GM12878 (cell line): ENCODE results near the gene ZG16B. TPM values are rescaled to one million over a fixed set of nuclear protein-coding genes. Genes with fewer than 3 reads are reported as not detected.

ENCODE experiments used
- ATAC-seq: fragments of 200-7000 bp; cut with Tn5 transposase; 3 replicates; pipeline ENCODE4 v1.9.1; 2020; ENCODE audit warnings: mild to moderate bottlenecking, moderate library complexity
- BruUV-seq: library from RNA; stranded (reverse); fragments of 400-500 nt; replicated peaks from 2 replicates; lab custom pipeline; 2021; lab: Mats Ljungman, UMichigan
- CTCF ChIA-PET: fragments of 300-600 bp; sonication (Branson Sonifier 250); formaldehyde crosslinking; extraction: SDS; loops from one replicate; lab custom pipeline; 2021; ENCODE audit warnings: inconsistent platforms; lab: Yijun Ruan, JAX
- POLR2A ChIA-PET: fragments of 350-600 bp; formaldehyde crosslinking; extraction: SDS; loops from one replicate; lab custom pipeline; 2021; ENCODE audit warnings: inconsistent platforms; lab: Charles Lee
- RAD21 ChIA-PET: fragments of 300-600 bp; sonication (Branson Sonifier 250); formaldehyde crosslinking; loops from one replicate; lab custom pipeline; 2023; ENCODE audit warnings: antibody characterized with exemption; ENCODE audit not compliant: unreplicated experiment; lab: Charles Lee
- SMC1A ChIA-PET: fragments of 300-600 bp; sonication (Branson Sonifier 250); formaldehyde crosslinking; loops from one replicate; lab custom pipeline; 2023; ENCODE audit not compliant: unreplicated experiment, uncharacterized antibody; lab: Charles Lee
- DNase-seq: peaks from one replicate; pipeline ENCODE4 v3.0.0-alpha.2; 2011; ENCODE audit warnings: low read depth, low spot score
- FAIRE-seq: peaks from 3 replicates; lab custom pipeline; 2011; peaks lifted over from hg19 to GRCh38; lab: Jason Lieb, UNC
- H2AFZ ChIP-seq: 2 replicates; pipeline ENCODE4 v1.6.0; 2011; ENCODE audit warnings: low read depth, low read length, control low read depth; ENCODE audit not compliant: control insufficient read depth
- H3K27ac ChIP-seq: 2 replicates; pipeline ENCODE4 v1.5.1; 2011; ENCODE audit warnings: control low read depth; ENCODE audit not compliant: control insufficient read depth, insufficient read depth
- H3K27me3 ChIP-seq, 2 experiments: replicated peaks in 1 of 2; 2 replicates each; pipeline versions ENCODE4 v1.6.0 to v1.6.1; 2011; ENCODE audit warnings: low read length in 1 of 2; ENCODE audit not compliant: control insufficient read depth in 2 of 2, insufficient read depth in 2 of 2
- H3K36me3 ChIP-seq, 2 experiments: 2 replicates each; pipeline ENCODE4 v1.5.1; 2011; ENCODE audit warnings: low read length in 1 of 2; ENCODE audit not compliant: control insufficient read depth in 2 of 2, insufficient read depth in 2 of 2
- H3K4me1 ChIP-seq: 2 replicates; pipeline ENCODE4 v1.6.1; 2011; ENCODE audit warnings: mild to moderate bottlenecking, low read length, moderate library complexity, mixed read lengths; ENCODE audit not compliant: control insufficient read depth, insufficient read depth
- H3K4me2 ChIP-seq: 2 replicates; pipeline ENCODE4 v1.6.0; 2011; ENCODE audit warnings: control low read depth; ENCODE audit not compliant: control insufficient read depth, insufficient read depth
- H3K4me3 ChIP-seq: fragments of 200-600 bp; sonication (generic); 2 replicates; pipeline ENCODE4 v1.5.1; 2016
- H3K79me2 ChIP-seq: 2 replicates; pipeline ENCODE4 v1.6.0; 2011; ENCODE audit warnings: low read length; ENCODE audit not compliant: control insufficient read depth, insufficient read depth
- H3K9ac ChIP-seq: 2 replicates; pipeline ENCODE4 v1.8.0; 2011; ENCODE audit warnings: low read length, control low read depth, mixed read lengths; ENCODE audit not compliant: control insufficient read depth, insufficient read depth
- H3K9me3 ChIP-seq: replicated peaks from 3 replicates; pipeline ENCODE4 v1.5.1; 2011; ENCODE audit warnings: mild to moderate bottlenecking, low read length; ENCODE audit not compliant: control insufficient read depth, insufficient read depth
- H4K20me1 ChIP-seq: 2 replicates; pipeline ENCODE4 v1.6.0; 2011; ENCODE audit not compliant: control insufficient read depth, insufficient read depth
- ASH2L ChIP-seq: fragments of 300-600, 200-600 bp; sonication (generic); IDR thresholded peaks from 2 replicates; pipeline ENCODE4 v1.6.1; 2017; ENCODE audit warnings: low read depth, mild to moderate bottlenecking, borderline replicate concordance
- ATF2 ChIP-seq: IDR thresholded peaks from 2 replicates; pipeline ENCODE4 v1.6.1; 2012; ENCODE audit warnings: low read length, inconsistent platforms
- ATF3 ChIP-seq: IDR thresholded peaks from 2 replicates; pipeline ENCODE4 v1.6.1; 2011; ENCODE audit warnings: low read depth, mild to moderate bottlenecking, low read length, moderate library complexity, borderline replicate concordance; ENCODE audit errors: extremely low read depth
- BCL11A ChIP-seq: IDR thresholded peaks from 2 replicates; pipeline ENCODE4 v1.6.1; 2011; ENCODE audit warnings: low read depth, low read length
- CREM ChIP-seq: IDR thresholded peaks from 2 replicates; pipeline ENCODE4 v1.6.1; 2014; ENCODE audit warnings: antibody characterized with exemption, low read depth
- E2F4 ChIP-seq: IDR thresholded peaks from 2 replicates; pipeline ENCODE4 v1.6.1; 2012; ENCODE audit warnings: low read depth, low read length, improper control_type of control experiment
- IRF3 ChIP-seq: fragments of 450-650 bp; IDR thresholded peaks from 2 replicates; pipeline ENCODE4 v1.6.1; 2014; ENCODE audit warnings: mild to moderate bottlenecking
- KDM1A ChIP-seq: fragments of 200-600 bp; sonication (generic); IDR thresholded peaks from 2 replicates; pipeline ENCODE4 v1.6.1; 2016; ENCODE audit warnings: borderline replicate concordance
- MYC ChIP-seq: IDR thresholded peaks from 2 replicates; pipeline ENCODE4 v1.6.1; 2011; ENCODE audit warnings: mild to moderate bottlenecking, low read length, moderate library complexity, inconsistent platforms; ENCODE audit not compliant: insufficient read depth, insufficient replicate concordance, insufficient read length, severe bottlenecking
- POLR2AphosphoS5 ChIP-seq: IDR thresholded peaks from 2 replicates; pipeline ENCODE4 v1.6.1; 2011; ENCODE audit warnings: mild to moderate bottlenecking, low read length, inconsistent platforms
- RBBP5 ChIP-seq: fragments of 200-600 bp; sonication (generic); conservative IDR thresholded peaks from 2 replicates; pipeline ENCODE4 v1.6.1; 2016
- RELA ChIP-seq: fragments of 450-650 bp; IDR thresholded peaks from 2 replicates; pipeline ENCODE4 v1.8.0; 2014; ENCODE audit warnings: borderline replicate concordance; ENCODE audit not compliant: partially characterized antibody
- SMAD5 ChIP-seq: IDR thresholded peaks from 2 replicates; pipeline ENCODE4 v1.6.1; 2016; ENCODE audit warnings: antibody characterized with exemption, low read depth
- SMARCA5 ChIP-seq: fragments of 450-650 bp; IDR thresholded peaks from 2 replicates; pipeline ENCODE4 v1.6.1; 2017; ENCODE audit warnings: mild to moderate bottlenecking
- SREBF1 ChIP-seq: IDR thresholded peaks from 2 replicates; pipeline ENCODE4 v1.6.1; 2012; ENCODE audit warnings: mild to moderate bottlenecking, low read length
- TCF3 ChIP-seq: IDR thresholded peaks from 2 replicates; pipeline ENCODE4 v1.6.1; 2012; ENCODE audit warnings: low read depth, mild to moderate bottlenecking, low read length, borderline replicate concordance; ENCODE audit not compliant: insufficient read depth
- WGBS: methylation state at CpG from one replicate; pipeline ENCODE4 v1.1.6; 2016; ENCODE audit warnings: low lambda C conversion rate; ENCODE audit not compliant: insufficient replicate concordance, insufficient coverage; ENCODE audit errors: missing lambda C conversion rate; 5-methylcytosine and 5-hydroxymethylcytosine counted together
- in situ Hi-C: fragments of 300-500 bp; cut with MboI; formaldehyde crosslinking; loops from 9 replicates; pipeline ENCODE4 v1.14.3; 2018; ENCODE audit warnings: mixed read lengths
- intact Hi-C: fragments of 100-400 bp; cut with micrococcal nuclease; formaldehyde crosslinking; loops from one replicate; pipeline ENCODE4 v1.14.2; 2022; ENCODE audit not compliant: unreplicated experiment
- polyA plus RNA-seq, 11 experiments: library from polyadenylated mRNA; depleted of rRNA in 4 of 11; unstranded in 6 of 11; stranded (reverse) in 5 of 11; fragments of >200 nt; fragmentation: Nextera tagmentation in 4 of 11; fragmentation: Illumina TruSeq in 1 of 11; extraction: Ambion mirVana in 4 of 11; extraction: Trizol in 1 of 11; gene quantifications; 1 replicate in 1 of 11; 2 replicates in 10 of 11; pipeline versions ENCODE4 v1.2.1 to v1.2.3, GENCODE V29; 2011 to 2016; ENCODE audit warnings: inconsistent platforms in 2 of 11, missing spikeins in 2 of 11, low read depth in 1 of 11
- total RNA-seq, 4 experiments: library from RNA; depleted of rRNA in 3 of 4; stranded (reverse); fragments of >200 nt in 3 of 4; fragmentation: Illumina TruSeq in 1 of 4; extraction: Trizol in 1 of 4; gene quantifications; 2 replicates each; pipeline versions ENCODE4 v1.2.1 to v1.2.3, GENCODE V29; 2013 to 2021

Gene ZG16B
- total and polyA plus RNA-seq, 10 of the 15 experiments (the other 5 are each of a cell fraction or from before 2014, with no cell fraction given) = 1.00 to 11.6 (median 5.8) TPM

GRCh38 chr16:2867987-2868789, 38.1 kb downstream of the ZG16B start:
- in situ Hi-C loops = no loop called here
- SMC1A ChIA-PET = interaction anchor here (0.7 to 2.0 kb wide), 11 partner anchors 10 to 198 kb away, joined by 3 to 16 read pairs (median 4); partner anchors contain the start of gene FLYWCH2
- POLR2A ChIA-PET = interaction anchor here (0.6 to 1.5 kb wide), 3 partner anchors 15 to 29 kb away, joined by 4 to 7 read pairs (median 7); partner anchors contain the start of gene FLYWCH2
- TF ChIP-seq ASH2L (no peak), E2F4 (no peak), SMARCA5 (peak; percentile 64), RBBP5 (no peak), TCF3 (0 out of 2 replicates have a peak, but pooled peaks have one; percentile 65), SREBF1 (no peak), ATF2 (no peak), IRF3 (no peak), RELA (peak; percentile 12), KDM1A (no peak), POLR2AphosphoS5 (peak; percentile 82), CREM (peak; percentile 57; the same call in 1 of the 2 replicates), SMAD5 (peak; percentile 67), ATF3 (no peak), BCL11A (peak; percentile 81; the same call in 1 of the 2 replicates), MYC (no peak)

More at GRCh38 chr16:2867987-2868789, 38.1 kb downstream of the ZG16B start:
- Histone ChIP-seq H3K27ac (peak overlapping the region; percentile 71), H3K79me2 (no peaks in the 10 kb centered on the region), H3K27me3 (no peaks in the 10 kb centered on the region; a peak in 1 of 4 replicates), H3K9me3 (no peaks in the 10 kb centered on the region), H3K9ac (peak overlapping the region; percentile 74), H3K4me3 (peak overlapping the region; percentile 60), H2AFZ (peak overlapping the region; percentile 99), H3K36me3 (no peaks in the 10 kb centered on the region), H3K4me1 (peaks cover 4% of the 10 kb centered on the region), H4K20me1 (no peaks in the 10 kb centered on the region), H3K4me2 (peak overlapping the region; percentile 71)
- BruUV-seq = TSS peak; percentile 78
- peak; percentile 92 for FAIRE-seq
- intact Hi-C loops = loop anchor here (2.0 to 10.0 kb wide), 2 partner anchors 29 to 143 kb away; partner anchors contain the start of gene PRSS27
- peak; percentile 66 for DNase-seq
- peak; percentile 100 for ATAC-seq
- WGBS = under 1% methylated on average over 45 of the region's 45 CpGs
- RAD21 ChIA-PET = interaction anchor here (0.8 to 2.4 kb wide), 12 partner anchors 8 to 265 kb away, joined by 3 to 26 read pairs (median 4); partner anchors contain the start of genes FLYWCH1 and FLYWCH2
- CTCF ChIA-PET = interaction anchor here (0.7 to 6.7 kb wide), 30 partner anchors 10 to 479 kb away, joined by 3 to 80 read pairs (median 4); partner anchors contain the start of genes FLYWCH1, FLYWCH2 and KCTD5
